HG03039 (cell line): ENCODE measurements around the gene ENTPD1.
A peak's percentile ranks its signal among the peaks of the same experiment; 100 is the strongest.
"Not testable (repeated sequence)": the region's sequence is repeated elsewhere in the genome, so short reads cannot be mapped to it uniquely, and the experiment has no call there.

Source experiments
- ATAC-seq: cut with Tn5 transposase; IDR thresholded peaks from one replicate; pipeline ENCODE4 v1.9.1; 2021; ENCODE audit warnings: mild to moderate bottlenecking, moderate library complexity; ENCODE audit not compliant: unreplicated experiment

The ENTPD1 gene

DNA sequence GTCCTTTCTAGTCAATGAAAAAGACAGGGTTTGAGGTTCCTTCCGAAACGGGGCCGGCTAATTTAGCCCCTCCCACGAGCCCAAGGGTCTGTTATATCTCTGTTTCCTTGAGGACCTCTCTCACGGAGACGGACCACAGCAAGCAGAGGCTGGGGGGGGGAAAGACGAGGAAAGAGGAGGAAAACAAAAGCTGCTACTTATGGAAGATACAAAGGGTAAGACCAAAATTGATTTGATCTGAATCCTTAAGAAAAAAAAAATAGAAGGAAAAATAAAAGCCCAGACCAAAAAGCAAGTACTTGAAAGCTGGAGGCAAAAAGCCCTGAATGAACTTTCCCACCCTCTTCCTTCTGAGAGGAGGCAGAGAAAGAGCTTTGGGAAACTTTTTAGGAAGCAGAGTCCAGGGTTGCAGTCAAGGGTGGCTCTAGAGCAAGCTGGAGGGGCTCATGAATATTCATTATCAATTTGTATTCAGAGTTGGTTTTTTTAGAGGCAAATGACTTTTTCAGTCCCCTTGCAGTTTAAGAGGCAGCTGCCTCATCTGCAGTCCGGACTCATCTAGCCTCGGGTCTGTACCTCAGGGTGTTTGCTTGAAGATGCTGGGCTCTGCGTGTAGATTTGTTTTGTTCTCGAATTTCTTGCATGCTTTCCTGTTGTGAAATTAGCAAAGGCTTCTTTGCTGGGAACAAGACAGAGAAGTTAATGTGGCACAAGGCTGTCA, at the start of gene ENTPD1:
Gene ENTPD1, plus strand, starts transcription at position 123 of the 721 bp plus-strand sequence. Its CDS starts 77 bp downstream, at position 200.
- peak; percentile 30 for ATAC-seq

- ATAC-seq, result no peak
Measured at GRCh38 chr10:95706573-95706972, 49.4 kb upstream of the ENTPD1 start.

DNA sequence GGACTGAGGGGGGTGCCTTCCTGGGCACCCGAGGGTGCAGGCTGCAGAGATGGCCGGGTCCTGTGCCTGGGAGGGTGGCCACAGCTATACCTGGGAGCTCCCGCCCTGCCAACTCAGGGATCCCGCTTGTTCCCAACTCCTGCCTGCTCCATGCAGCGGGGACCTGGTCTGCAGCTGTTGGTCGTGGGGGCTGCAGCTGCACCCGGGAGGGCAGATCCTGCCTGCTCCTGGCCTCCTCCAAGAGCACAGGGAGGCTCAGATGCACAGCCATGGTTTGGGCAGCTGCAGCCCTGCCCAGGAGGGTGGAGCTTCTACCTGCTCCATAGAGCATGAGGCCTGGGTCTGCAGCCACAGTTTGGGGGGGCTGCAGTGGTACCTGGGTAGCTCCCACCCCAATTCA, 49.0 kb upstream of the ENTPD1 start:
- no peak for ATAC-seq

DNA sequence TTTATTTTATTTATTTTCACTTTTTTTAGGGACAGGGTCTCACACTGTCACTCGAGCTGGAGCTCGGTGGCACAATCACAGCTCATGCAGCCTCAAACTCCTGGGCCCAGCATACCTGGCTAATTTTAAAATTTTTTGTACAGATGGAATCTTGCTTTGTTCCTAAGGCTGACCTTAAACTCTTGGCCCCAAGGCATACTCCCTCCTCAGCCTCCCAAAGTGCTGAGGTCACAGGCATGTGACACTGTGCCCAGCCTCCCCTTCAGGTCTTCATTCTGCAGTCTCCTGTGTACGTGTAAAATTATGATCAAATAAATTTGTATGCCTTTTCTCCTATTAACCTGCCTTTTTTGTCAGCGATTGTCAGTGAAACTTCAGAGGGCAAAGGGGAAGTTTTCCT, 44.5 kb upstream of the ENTPD1 start:
- no peak for ATAC-seq

DNA sequence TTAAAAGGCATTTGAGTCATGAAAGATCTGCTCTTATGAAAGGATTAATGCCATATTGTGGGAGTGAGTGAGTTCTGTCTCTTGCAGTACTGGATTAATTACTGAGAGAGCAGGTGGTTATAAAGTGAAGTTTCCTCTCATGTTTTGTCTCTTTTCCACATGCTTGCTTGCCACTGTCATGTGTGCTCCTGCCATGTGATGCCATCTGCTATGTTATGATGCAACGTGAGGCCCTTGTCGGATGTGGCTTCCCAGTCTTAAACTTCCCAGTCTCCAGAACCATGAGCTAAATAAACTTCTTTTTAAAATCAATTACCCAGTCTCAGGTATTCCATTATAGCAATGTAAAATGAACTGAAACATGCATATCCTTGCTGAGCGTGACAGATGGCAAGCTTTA, 39.5 kb upstream of the ENTPD1 start:
- no peak for ATAC-seq

DNA sequence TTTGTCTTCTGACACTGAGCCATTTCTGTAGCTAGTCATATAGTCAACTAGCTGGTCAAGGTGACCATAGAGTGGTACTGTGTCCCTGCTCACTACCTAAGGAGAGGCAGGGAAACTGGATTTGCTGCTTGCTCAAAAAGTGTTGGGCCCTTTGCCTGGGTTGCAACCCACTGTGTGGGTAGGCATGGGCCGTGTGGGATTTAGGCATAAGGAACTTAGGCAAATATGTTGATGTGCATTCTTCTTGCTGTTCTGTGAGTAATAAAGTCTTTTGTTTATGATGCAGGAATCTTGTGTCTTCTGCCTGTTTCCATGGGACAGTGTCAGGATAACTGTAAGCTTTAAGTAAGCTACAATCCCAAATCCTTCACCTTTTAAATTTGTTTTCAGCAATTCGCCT, 39.1 kb upstream of the ENTPD1 start:
- no peak for ATAC-seq

- ATAC-seq, result not testable (repeated sequence)
Measured at GRCh38 chr10:95720745-95721144, 35.2 kb upstream of the ENTPD1 start.

GRCh38 chr10:95722496-95722895, 33.5 kb upstream of the ENTPD1 start:
- not testable (repeated sequence) for ATAC-seq

GRCh38 chr10:95728526-95728925, 27.4 kb upstream of the ENTPD1 start:
- no peak for ATAC-seq

DNA sequence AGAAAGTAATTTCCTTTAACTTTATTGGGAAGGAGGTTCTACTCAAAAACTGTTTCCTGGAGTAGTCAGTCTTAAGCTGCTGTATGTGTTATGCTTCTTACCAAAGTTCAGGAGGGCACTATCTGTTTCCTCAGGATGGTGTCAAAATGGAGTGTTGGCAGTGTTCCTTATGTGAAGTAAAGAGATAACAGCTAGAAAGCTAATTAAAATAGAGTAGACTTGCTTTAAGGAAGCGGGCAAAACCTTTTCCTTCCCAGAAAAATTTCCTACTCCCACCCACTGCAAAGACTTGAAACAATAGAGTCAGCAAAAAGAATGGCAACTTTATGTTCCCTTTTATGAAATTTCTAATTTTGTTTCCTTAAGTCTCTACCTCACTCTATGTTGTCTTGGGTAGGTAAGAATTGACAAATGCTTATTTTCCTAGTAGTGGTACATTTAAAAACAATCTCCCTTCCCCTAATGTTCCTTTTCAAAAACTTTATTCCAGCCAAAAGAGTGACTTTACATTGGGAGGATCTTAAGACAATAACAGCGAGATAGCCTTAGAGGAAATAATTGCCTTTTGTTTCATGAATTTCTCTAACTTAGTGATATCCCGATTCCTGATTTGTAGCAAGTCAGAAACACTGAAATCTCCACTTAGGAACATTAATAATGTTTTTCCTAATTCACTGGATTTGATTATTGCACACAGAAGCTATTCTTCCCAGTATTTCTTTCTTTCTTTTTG, 26.5 kb upstream of the ENTPD1 start:
- no peak for ATAC-seq

- no peak for ATAC-seq
Measured at GRCh38 chr10:95730233-95730632, 25.7 kb upstream of the ENTPD1 start.

DNA sequence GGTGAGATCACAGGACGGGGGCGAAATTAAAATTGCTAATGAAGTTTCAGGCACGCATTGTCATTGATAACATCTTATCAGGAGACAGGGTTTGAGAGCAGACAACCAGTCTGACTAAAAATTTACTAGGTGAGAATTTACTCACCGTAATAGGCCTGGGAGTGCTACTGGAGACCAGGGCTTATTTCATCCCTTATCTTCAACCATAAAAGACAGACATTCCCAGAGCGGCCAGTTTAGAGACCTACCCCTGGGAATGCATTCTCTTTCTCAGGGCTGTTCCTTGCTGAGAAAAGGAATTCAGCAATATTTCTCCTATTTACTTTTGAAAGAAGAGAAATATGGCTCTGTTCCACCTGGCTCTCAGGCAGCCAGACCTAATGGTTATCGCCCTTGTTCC, 23.1 kb upstream of the ENTPD1 start:
- not testable (repeated sequence) for ATAC-seq

GRCh38 chr10:95739056-95739455, 16.9 kb upstream of the ENTPD1 start:
- ATAC-seq, result no peak

DNA sequence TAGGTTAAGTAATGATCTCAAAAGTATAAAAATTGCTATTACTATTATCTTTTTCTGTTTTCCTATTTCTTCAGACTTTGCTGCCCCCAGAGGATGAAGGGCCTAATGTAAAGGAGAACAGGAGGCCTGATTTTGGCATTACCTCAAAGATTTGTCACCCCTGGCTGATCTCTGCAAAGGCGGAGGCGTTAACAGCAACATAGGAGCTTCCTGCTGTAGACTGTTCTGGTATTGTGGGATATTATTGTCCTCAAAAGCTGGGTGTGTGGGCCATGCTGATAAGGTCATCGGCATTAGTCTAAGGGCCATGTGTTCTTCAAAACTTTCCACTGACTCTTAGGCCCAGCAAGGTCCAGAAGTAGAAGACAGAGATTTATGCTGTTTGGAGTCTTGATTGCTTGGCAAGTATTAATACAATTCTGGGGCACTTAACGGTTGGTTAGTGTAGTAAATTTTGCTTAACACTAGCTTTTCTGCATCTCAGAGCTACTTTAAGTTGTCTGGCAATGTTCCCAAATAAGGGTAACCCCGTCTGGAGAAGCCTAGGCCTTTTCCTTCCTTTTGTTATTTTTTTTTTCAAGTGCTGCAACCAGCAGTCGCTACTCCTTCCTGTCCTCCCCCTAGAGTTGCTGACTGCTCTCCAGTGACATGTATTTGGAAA, 14.0 kb upstream of the ENTPD1 start:
- ATAC-seq, result no peak

DNA sequence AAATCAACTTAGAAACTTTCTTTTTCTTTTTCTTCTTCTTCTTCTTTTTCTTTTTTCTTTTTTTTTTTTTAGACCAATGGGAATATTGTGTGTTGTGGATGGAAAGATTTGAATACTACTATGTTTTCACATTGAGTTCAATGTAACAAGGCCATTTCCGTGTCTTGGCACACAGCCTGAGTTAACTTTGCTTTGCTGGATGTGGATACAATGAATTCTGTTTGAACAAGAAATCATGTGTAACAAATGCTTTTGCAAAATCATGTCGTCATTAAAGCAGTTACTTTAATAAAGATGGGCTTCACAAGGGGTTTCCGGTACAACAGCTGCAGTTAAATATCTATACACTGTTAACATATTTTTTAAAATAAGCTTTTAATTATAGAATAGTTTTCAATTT, 13.5 kb upstream of the ENTPD1 start:
- no peak for ATAC-seq

DNA sequence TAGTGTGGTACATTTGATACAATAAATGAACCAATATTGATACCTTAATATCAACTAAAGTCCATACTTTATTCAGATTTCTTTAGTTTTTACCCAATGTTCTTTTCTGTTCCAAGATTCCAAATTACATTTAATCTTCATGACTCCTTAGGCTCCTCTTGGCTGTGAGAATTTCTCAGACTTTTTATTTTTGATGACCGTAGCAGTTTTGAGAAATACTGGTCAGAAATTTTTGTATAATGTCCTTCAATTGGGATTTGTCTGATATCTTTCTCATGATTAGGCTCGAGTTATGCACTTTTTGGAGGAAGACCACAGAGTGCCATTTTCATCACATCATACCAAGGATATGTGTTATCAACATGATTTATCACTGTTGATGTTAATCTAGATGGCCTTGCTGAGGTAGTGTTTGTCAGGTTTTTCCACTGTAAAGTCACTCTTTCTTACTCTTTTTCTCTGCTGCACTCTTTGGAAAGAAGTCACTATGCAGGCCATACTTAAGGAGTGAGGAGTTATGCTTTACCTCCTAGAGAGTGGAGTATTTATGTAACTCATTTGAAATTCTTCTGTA, 12.9 kb upstream of the ENTPD1 start:
- no peak for ATAC-seq

DNA sequence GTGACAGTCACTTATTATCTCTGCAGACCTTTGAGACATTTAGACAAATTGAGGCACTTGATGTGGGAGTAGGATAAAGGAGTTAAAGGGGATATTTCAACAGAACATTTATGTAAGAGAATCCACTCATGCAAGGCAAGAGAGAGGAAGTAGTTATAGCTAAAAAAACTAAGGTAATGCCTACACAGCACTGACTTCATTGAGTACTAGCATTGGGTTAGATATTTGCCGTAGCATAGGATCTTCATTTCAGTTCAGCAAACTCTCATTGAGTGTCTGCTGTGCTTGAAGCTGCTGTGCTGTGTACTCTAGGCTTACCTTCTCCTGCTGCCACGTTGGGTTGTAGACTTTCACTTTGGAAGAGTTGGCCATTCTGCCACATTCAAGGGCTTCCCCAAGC, 10.5 kb upstream of the ENTPD1 start:
- ATAC-seq, result no peak

GRCh38 chr10:95748349-95748748, 7.6 kb upstream of the ENTPD1 start:
- no peak for ATAC-seq

- peak; percentile 28 for ATAC-seq
Measured at GRCh38 chr10:95755511-95756004, 405 bp upstream of the ENTPD1 start.

DNA sequence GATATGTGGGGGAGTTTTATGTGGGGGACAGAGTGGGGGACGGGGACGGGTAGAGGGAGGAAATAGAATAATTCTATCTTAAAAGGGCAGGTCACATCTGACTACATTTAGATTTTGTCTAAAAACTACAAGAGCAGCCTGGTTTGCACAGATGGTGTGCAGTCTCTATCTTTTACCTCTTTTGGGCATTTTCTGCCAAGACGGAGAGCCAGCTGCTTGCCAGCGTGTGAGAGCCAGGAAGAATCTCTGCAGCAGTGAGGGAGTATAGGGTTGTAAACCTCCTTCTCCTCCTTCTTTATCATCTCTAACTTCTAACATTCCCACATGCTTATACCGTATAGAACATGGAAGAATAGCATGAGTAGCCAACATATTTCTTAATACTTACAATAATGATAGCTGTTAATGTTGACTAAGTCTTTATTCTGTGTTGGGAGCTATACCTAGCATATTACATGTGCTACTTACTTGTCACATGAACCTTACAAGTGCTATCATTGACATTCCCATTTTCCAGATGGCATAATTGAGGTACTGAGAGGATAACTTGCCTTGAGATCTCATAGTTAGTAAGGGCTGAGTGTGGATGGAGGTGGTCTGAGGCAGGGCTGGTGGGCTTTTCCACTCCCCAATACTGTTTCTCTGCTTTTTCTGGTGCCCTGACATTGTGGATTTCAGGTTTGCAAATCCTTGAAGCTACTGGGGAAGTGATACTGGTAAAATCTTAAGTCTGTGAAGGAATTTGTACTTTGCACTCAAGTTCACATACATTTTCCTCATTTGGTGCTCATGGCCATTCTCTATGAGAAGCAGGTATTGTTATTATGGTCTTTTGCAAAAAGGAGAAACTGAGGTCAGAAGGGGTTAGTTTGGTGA, 1.1 kb downstream of the ENTPD1 start:
- no peak for ATAC-seq
